Measurements from ENCODE around the gene SAMD8. TPM values are rescaled to one million over a fixed set of nuclear protein-coding genes. Genes with fewer than 3 reads are reported as not detected.
"Not testable (repeated sequence)": the region's sequence is repeated elsewhere in the genome, so short reads cannot be mapped to it uniquely, and the experiment has no call there.

The SAMD8 gene
- total RNA-seq, 1 donor from 2014 or later: 26.4 TPM

- Mint-ChIP-seq H3K9me3 (ENCODE audit: unreplicated experiment) (no peaks in the 10 kb centered on the region), H3K27me3 (ENCODE audit: unreplicated experiment) (no peaks in the 10 kb centered on the region), H3K4me3 (ENCODE audit: unreplicated experiment) (no peak overlapping the region), H3K4me1 (ENCODE audit: unreplicated experiment) (peaks cover 5% of the 10 kb centered on the region), H3K36me3 (ENCODE audit: unreplicated experiment) (no peaks in the 10 kb centered on the region), H3K27ac (ENCODE audit: unreplicated experiment) (no peak overlapping the region)
- no peak for TF ChIP-seq CTCF (IDR thresholded peaks at IDR 0.05)
- no peak for DNase-seq (ENCODE audit: extremely low spot score, unreplicated experiment)
These were observed 91.0 kb downstream of the SAMD8 start for GRCh38 chr10:75202321-75203045.

GRCh38 chr10:75203046-75203620, 91.7 kb downstream of the SAMD8 start:
- H3K27me3 Mint-ChIP-seq (ENCODE audit: unreplicated experiment); H3K9me3 Mint-ChIP-seq (ENCODE audit: unreplicated experiment); H3K4me3 Mint-ChIP-seq (ENCODE audit: unreplicated experiment); H3K4me1 Mint-ChIP-seq (ENCODE audit: unreplicated experiment); H3K36me3 Mint-ChIP-seq (ENCODE audit: unreplicated experiment); DNase-seq (ENCODE audit: extremely low spot score, unreplicated experiment): not testable (repeated sequence)
- H3K27ac Mint-ChIP-seq (ENCODE audit: unreplicated experiment): peak overlapping the region; percentile 9

- DNase-seq (ENCODE audit: extremely low spot score, unreplicated experiment): no peak
- Mint-ChIP-seq H3K27me3 (ENCODE audit: unreplicated experiment) (no peaks in the 10 kb centered on the region), H3K4me1 (ENCODE audit: unreplicated experiment) (peaks cover 7% of the 10 kb centered on the region), H3K27ac (ENCODE audit: unreplicated experiment) (no peak overlapping the region), H3K9me3 (ENCODE audit: unreplicated experiment) (no peaks in the 10 kb centered on the region), H3K36me3 (ENCODE audit: unreplicated experiment) (no peaks in the 10 kb centered on the region), H3K4me3 (ENCODE audit: unreplicated experiment) (no peak overlapping the region)
- TF ChIP-seq CTCF (IDR thresholded peaks at IDR 0.05): no peak
These were observed 92.3 kb downstream of the SAMD8 start for GRCh38 chr10:75203724-75204123.

- no peak for DNase-seq (ENCODE audit: extremely low spot score, unreplicated experiment)
- Mint-ChIP-seq H3K9me3 (ENCODE audit: unreplicated experiment) (no peaks in the 10 kb centered on the region), H3K4me1 (ENCODE audit: unreplicated experiment) (peaks cover 12% of the 10 kb centered on the region), H3K4me3 (ENCODE audit: unreplicated experiment) (no peak overlapping the region), H3K27me3 (ENCODE audit: unreplicated experiment) (no peaks in the 10 kb centered on the region), H3K36me3 (ENCODE audit: unreplicated experiment) (no peaks in the 10 kb centered on the region), H3K27ac (ENCODE audit: unreplicated experiment) (no peak overlapping the region)
- no peak for TF ChIP-seq CTCF (IDR thresholded peaks at IDR 0.05)
These were observed 94.5 kb downstream of the SAMD8 start for GRCh38 chr10:75205908-75206307.

- not testable (repeated sequence) for H3K27ac Mint-ChIP-seq (ENCODE audit: unreplicated experiment); H3K27me3 Mint-ChIP-seq (ENCODE audit: unreplicated experiment); H3K4me3 Mint-ChIP-seq (ENCODE audit: unreplicated experiment); DNase-seq (ENCODE audit: extremely low spot score, unreplicated experiment); H3K9me3 Mint-ChIP-seq (ENCODE audit: unreplicated experiment); H3K36me3 Mint-ChIP-seq (ENCODE audit: unreplicated experiment)
- peaks cover 15% of the 10 kb centered on the region for H3K4me1 Mint-ChIP-seq (ENCODE audit: unreplicated experiment)
These were observed 95.2 kb downstream of the SAMD8 start for GRCh38 chr10:75206638-75207037.

GRCh38 chr10:75207079-75207856, 95.8 kb downstream of the SAMD8 start:
- no peaks in the 10 kb centered on the region for H3K36me3 Mint-ChIP-seq (ENCODE audit: unreplicated experiment)
- peaks cover 21% of the 10 kb centered on the region for H3K4me1 Mint-ChIP-seq (ENCODE audit: unreplicated experiment)
- no peak overlapping the region for H3K4me3 Mint-ChIP-seq (ENCODE audit: unreplicated experiment)
- no peak overlapping the region for H3K27ac Mint-ChIP-seq (ENCODE audit: unreplicated experiment)
- TF ChIP-seq CTCF (IDR thresholded peaks at IDR 0.05): no peak
- H3K27me3 Mint-ChIP-seq (ENCODE audit: unreplicated experiment): no peaks in the 10 kb centered on the region
- no peak for DNase-seq (ENCODE audit: extremely low spot score, unreplicated experiment)
- H3K9me3 Mint-ChIP-seq (ENCODE audit: unreplicated experiment): no peaks in the 10 kb centered on the region
